GM23338 (cell line): ENCODE results near the gene RIPK4. TPM values are rescaled to one million over a fixed set of nuclear protein-coding genes. Genes with fewer than 3 reads are reported as not detected.

Source experiments
- ATAC-seq: fragments of 200-7000 bp; cut with Tn5 transposase; 3 replicates; pipeline ENCODE4 v1.9.1; 2020
- DNase-seq: peaks from one replicate; pipeline ENCODE4 v3.0.0-alpha.2; 2015; ENCODE audit warnings: low spot score
- H2AFZ ChIP-seq: fragments of 200-600 bp; sonication (generic); 2 replicates; pipeline ENCODE4 v1.8.0; 2016; ENCODE audit warnings: antibody characterized with exemption, mild to moderate bottlenecking, moderate library complexity
- H3F3A ChIP-seq: fragments of 200-600 bp; sonication (generic); replicated peaks from 2 replicates; pipeline ENCODE4 v1.8.0; 2017; ENCODE audit warnings: antibody characterized with exemption, mixed run types, low read depth
- H3K27ac ChIP-seq: fragments of 200-600 bp; sonication (generic); 2 replicates; pipeline ENCODE4 v1.6.1; 2016; ENCODE audit warnings: low read depth
- H3K27me3 ChIP-seq: fragments of 200-600 bp; sonication (generic); 2 replicates; pipeline ENCODE4 v1.8.0; 2016; ENCODE audit warnings: mild to moderate bottlenecking, mixed run types, moderate library complexity; ENCODE audit not compliant: insufficient read depth
- H3K36me3 ChIP-seq: fragments of 200-600 bp; sonication (generic); 2 replicates; pipeline ENCODE4 v1.8.0; 2016; ENCODE audit warnings: mild to moderate bottlenecking; ENCODE audit not compliant: insufficient read depth
- H3K4me1 ChIP-seq: fragments of 200-600 bp; sonication (generic); 2 replicates; pipeline ENCODE4 v1.8.0; 2016; ENCODE audit warnings: mild to moderate bottlenecking, moderate library complexity; ENCODE audit not compliant: insufficient read depth
- H3K4me2 ChIP-seq: fragments of 200-600 bp; sonication (generic); 2 replicates; pipeline ENCODE4 v1.7.1; 2017; ENCODE audit warnings: mixed run types
- H3K4me3 ChIP-seq: fragments of 200-600 bp; sonication (generic); 2 replicates; pipeline ENCODE4 v1.6.1; 2016; ENCODE audit warnings: mixed run types
- H3K79me2 ChIP-seq: fragments of 200-600 bp; sonication (generic); replicated peaks from 2 replicates; pipeline ENCODE4 v1.8.0; 2017; ENCODE audit warnings: mild to moderate bottlenecking; ENCODE audit not compliant: insufficient read depth
- H3K9me2 ChIP-seq: fragments of 200-600 bp; sonication (generic); 2 replicates; pipeline ENCODE4 v1.8.0; 2017; ENCODE audit not compliant: insufficient read depth
- H4K20me1 ChIP-seq: fragments of 200-600 bp; sonication (generic); replicated peaks from 2 replicates; pipeline ENCODE4 v1.8.0; 2017; ENCODE audit warnings: mild to moderate bottlenecking; ENCODE audit not compliant: insufficient read depth
- H3K27ac Mint-ChIP-seq: 2 replicates; pipeline ENCODE4 v1.8.0; 2020; ENCODE audit warnings: inconsistent platforms, mild to moderate bottlenecking, moderate library complexity, mixed read lengths
- H3K27me3 Mint-ChIP-seq: 3 replicates; pipeline ENCODE4 v1.8.0; 2022; ENCODE audit warnings: low read depth, mild to moderate bottlenecking, moderate library complexity, mixed read lengths, inconsistent platforms; ENCODE audit not compliant: insufficient read depth, poor library complexity
- H3K36me3 Mint-ChIP-seq: 3 replicates; pipeline ENCODE4 v1.8.0; 2021; ENCODE audit warnings: low read depth, mild to moderate bottlenecking, inconsistent platforms, moderate library complexity, mixed read lengths
- H3K4me1 Mint-ChIP-seq: 3 replicates; pipeline ENCODE4 v1.8.0; 2020; ENCODE audit warnings: mild to moderate bottlenecking, inconsistent platforms, mixed read lengths
- H3K4me3 Mint-ChIP-seq: 3 replicates; pipeline ENCODE4 v1.8.0; 2021; ENCODE audit warnings: moderate library complexity, mild to moderate bottlenecking, inconsistent platforms, mixed read lengths
- H3K9me3 Mint-ChIP-seq: 3 replicates; pipeline ENCODE4 v1.8.0; 2020; ENCODE audit warnings: moderate library complexity, mild to moderate bottlenecking, inconsistent platforms, mixed read lengths
- CREB1 ChIP-seq: fragments of 250-450 bp; sonication (Bioruptor Pico); IDR thresholded peaks from 2 replicates; pipeline ENCODE4 v1.5.0; 2020; ENCODE audit warnings: low read depth, mild to moderate bottlenecking, moderate library complexity
- CTCF ChIP-seq, 2 experiments: fragments of 200-600 bp in 1 of 2; sonication (generic) in 1 of 2; conservative IDR thresholded peaks; 2 replicates each; pipeline versions ENCODE4 v1.5.1 to v1.6.1; 2016 to 2017; ENCODE audit warnings: antibody characterized with exemption in 2 of 2, low read depth in 2 of 2, mild to moderate bottlenecking in 2 of 2, moderate library complexity in 1 of 2
- ETS1 ChIP-seq: IDR thresholded peaks from 2 replicates; pipeline ENCODE4 v1.6.1; 2016; ENCODE audit warnings: antibody characterized with exemption
- EZH2 ChIP-seq: fragments of 200-600 bp; sonication (generic); IDR thresholded peaks from one replicate; pipeline ENCODE4 v1.8.0; 2017; ENCODE audit warnings: antibody characterized with exemption, mild to moderate bottlenecking, low read depth; ENCODE audit not compliant: unreplicated experiment
- EZH2phosphoT487 ChIP-seq: fragments of 200-600 bp; sonication (generic); IDR thresholded peaks from one replicate; pipeline ENCODE4 v1.8.1; 2018; ENCODE audit warnings: antibody characterized with exemption; ENCODE audit not compliant: unreplicated experiment
- JUNB ChIP-seq: IDR thresholded peaks from one replicate; pipeline ENCODE4 v1.6.1; 2016; ENCODE audit warnings: antibody characterized with exemption; ENCODE audit not compliant: unreplicated experiment
- NANOG ChIP-seq: IDR thresholded peaks from 2 replicates; pipeline ENCODE4 v1.6.1; 2016; ENCODE audit warnings: antibody characterized with exemption, borderline replicate concordance
- POLR2AphosphoS5 ChIP-seq: IDR thresholded peaks from 2 replicates; pipeline ENCODE4 v1.6.1; 2016; ENCODE audit warnings: antibody characterized with exemption, low read depth
- REST ChIP-seq: IDR thresholded peaks from one replicate; pipeline ENCODE4 v1.6.1; 2018; ENCODE audit warnings: antibody characterized with exemption; ENCODE audit not compliant: unreplicated experiment
- STAT1 ChIP-seq: IDR thresholded peaks from one replicate; pipeline ENCODE4 v1.6.1; 2016; ENCODE audit warnings: antibody characterized with exemption; ENCODE audit not compliant: unreplicated experiment
- ZNF114 ChIP-seq: fragments of 250-450 bp; sonication (Bioruptor Pico); IDR thresholded peaks from 2 replicates; pipeline ENCODE4 v1.5.0; 2020; ENCODE audit warnings: mild to moderate bottlenecking, moderate library complexity
- ZNF331 ChIP-seq: fragments of 250-450 bp; sonication (Bioruptor Pico); IDR thresholded peaks from 2 replicates; pipeline ENCODE4 v1.5.0; 2020; ENCODE audit warnings: low read depth, mild to moderate bottlenecking, moderate library complexity
- ZNF462 ChIP-seq: fragments of 250-450 bp; sonication (Bioruptor Pico); IDR thresholded peaks from 2 replicates; pipeline ENCODE4 v1.5.0; 2020; ENCODE audit warnings: mild to moderate bottlenecking, moderate library complexity
- polyA plus RNA-seq: library from polyadenylated mRNA; unstranded; fragments of >200 nt; fragmentation: Nextera tagmentation; extraction: Ambion mirVana; gene quantifications from 2 replicates; pipeline ENCODE4 v1.2.1, GENCODE V29; 2016
- total RNA-seq: library from RNA; depleted of rRNA; stranded (reverse); fragments of >200 nt; shearing (Covaris generic); gene quantifications from 2 replicates; pipeline ENCODE4 v1.2.3, GENCODE V29; 2014

Gene RIPK4
- total and polyA plus RNA-seq, 2 experiments from 2014 or later, result 2.5 to 9.9 TPM

- no peak overlapping the region for H3K4me3 ChIP-seq
- H3K9me2 ChIP-seq, result no peaks in the 10 kb centered on the region
- Mint-ChIP-seq H3K27me3 (no peaks in the 10 kb centered on the region), H3K4me1 (no peaks in the 10 kb centered on the region), H3K36me3 (peaks cover 29% of the 10 kb centered on the region), H3K27ac (no peak overlapping the region), H3K4me3 (no peak overlapping the region; the same call in 2 of the 3 replicates), H3K9me3 (no peaks in the 10 kb centered on the region)
- H3K36me3 ChIP-seq, result no peaks in the 10 kb centered on the region
- no peak overlapping the region for H3K4me2 ChIP-seq
- H2AFZ ChIP-seq, result no peak overlapping the region
- no peaks in the 10 kb centered on the region for H3F3A ChIP-seq
- ATAC-seq (no peak), DNase-seq (no peak)
- no peaks in the 10 kb centered on the region for H3K79me2 ChIP-seq
- no peaks in the 10 kb centered on the region; the same call in none of the 2 replicates for H4K20me1 ChIP-seq
- no peak overlapping the region for H3K27ac ChIP-seq
- no peaks in the 10 kb centered on the region for H3K27me3 ChIP-seq
- TF ChIP-seq POLR2AphosphoS5 (no peak), NANOG (no peak), JUNB (no peak), CTCF (conservative IDR thresholded peaks at IDR 0.05; ENCODE audit: low read depth in 2 of 2) (no peak), EZH2phosphoT487 (no peak), ETS1 (no peak), EZH2 (no peak), ZNF462 (no peak), ZNF331 (no peak), ZNF114 (CRISPR knock-in tag) (no peak), REST (no peak), STAT1 (no peak), CREB1 (no peak)
- H3K4me1 ChIP-seq, result no peaks in the 10 kb centered on the region
Observed at GRCh38 chr21:41813226-41813625, 46.4 kb upstream of the RIPK4 start.
